Ramos (cell line): ENCODE results near the gene RPN1.
"Not testable (repeated sequence)": the region's sequence is repeated elsewhere in the genome, so short reads cannot be mapped to it uniquely, and the experiment has no call there.

Source experiments
- in situ Hi-C: fragments of 300-500 bp; cut with MboI; formaldehyde crosslinking; loops from one replicate; pipeline ENCODE4 v1.14.3; 2022; ENCODE audit warnings: low sequenced_read_pairs; ENCODE audit not compliant: unreplicated experiment

Gene RPN1

DNA sequence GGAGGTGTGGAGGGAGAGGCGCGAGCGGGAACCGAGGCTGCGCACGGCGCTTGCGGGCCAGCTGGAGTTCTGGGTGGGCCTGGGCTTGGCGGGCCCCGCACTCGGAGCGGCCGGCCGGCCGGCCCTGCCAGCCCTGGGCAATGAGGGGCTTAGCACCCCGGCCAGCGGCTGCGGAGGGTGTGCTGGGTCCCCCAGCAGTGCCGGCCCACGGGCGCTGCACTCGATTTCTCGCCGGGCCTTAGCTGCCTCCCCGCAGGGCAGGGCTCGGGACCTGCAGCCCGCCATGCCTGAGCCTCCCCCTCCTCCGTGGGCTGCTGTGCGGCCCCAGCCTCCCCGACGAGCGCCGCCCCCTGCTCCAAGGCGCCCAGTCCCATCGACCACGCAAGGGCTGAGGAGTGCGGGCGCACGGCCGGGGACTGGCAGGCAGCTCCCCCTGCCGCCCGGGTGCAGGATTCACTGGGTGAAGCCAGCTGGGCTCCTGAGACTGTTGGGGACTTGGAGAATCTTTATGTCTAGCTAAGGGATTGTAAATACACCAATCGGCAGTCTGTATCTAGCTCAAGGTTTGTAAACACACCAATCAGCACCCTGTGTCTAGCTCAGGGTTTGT lies 2.9 kb upstream of the RPN1 start:
- in situ Hi-C loops, result not testable (repeated sequence)

DNA sequence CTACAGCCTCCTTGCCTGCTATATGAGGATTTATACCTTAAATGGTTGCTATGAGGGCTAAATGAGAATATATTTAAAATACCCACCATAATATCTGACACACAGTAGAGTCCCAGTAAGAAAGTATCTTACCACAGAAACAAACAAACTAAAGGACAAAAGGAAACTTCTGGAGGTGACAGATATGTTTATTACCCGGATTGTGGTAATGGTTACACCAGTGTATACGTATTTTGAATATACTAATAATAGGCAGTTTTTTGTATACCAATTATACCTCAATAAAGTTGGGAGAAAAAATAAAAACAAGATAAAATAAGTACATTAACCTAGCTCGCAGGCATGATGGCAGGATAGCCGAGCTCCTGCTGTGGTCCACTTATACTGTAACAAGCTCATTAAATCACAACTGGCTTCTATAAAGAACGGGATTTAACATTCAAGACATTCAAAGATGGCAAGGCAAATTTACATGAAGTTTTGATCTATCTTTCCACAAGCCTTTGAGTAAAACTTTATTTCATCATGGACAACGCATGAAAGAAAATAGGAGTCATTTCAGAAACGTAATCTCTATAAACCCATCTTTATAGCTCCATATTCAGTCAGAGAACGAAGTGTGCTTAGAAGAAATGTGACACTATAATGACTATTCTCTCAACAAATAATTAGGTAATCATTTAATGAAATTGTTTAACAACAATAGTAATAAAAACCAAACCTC lies 1.5 kb downstream of the RPN1 start:
- in situ Hi-C loops, result no loop called here

DNA sequence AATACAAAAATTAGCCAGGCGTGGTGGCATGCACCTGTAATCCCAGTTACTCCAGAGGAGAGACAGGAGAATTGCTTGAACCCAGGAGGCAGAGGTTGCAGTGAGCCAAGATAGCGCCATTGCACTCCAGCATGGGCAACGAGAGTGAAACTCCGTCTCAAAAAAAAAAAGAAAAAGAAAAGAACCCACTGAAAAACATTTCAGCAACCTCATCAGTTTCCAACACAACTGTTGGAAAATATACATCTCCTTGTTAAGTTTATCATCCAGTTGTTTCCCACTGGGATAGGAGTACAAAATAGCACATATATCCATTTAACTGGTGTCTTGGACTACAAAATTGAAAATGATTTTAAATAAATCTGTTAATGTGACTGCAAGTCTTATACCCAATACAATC lies 2.2 kb downstream of the RPN1 start:
- in situ Hi-C loops, result no loop called here

DNA sequence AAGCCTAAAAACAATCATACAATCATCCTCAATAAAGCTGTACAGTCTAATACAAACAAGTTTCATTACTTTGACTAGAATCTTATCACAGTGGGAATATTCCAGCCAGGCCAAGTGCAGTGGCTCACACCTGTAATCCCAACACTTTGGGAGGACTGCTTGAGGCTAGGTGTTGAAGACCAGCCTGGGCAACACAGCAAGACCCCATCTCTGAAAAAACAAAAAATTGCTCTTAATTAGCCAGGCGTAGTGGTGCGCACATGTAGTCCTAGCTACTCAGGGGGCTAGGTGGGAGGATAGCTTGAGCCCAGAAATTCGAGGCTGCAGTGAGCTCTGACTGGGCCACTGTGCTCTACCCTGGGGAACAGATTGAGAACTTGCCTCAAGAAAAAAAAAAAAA lies 3.3 kb downstream of the RPN1 start:
- in situ Hi-C loops, result no loop called here

DNA sequence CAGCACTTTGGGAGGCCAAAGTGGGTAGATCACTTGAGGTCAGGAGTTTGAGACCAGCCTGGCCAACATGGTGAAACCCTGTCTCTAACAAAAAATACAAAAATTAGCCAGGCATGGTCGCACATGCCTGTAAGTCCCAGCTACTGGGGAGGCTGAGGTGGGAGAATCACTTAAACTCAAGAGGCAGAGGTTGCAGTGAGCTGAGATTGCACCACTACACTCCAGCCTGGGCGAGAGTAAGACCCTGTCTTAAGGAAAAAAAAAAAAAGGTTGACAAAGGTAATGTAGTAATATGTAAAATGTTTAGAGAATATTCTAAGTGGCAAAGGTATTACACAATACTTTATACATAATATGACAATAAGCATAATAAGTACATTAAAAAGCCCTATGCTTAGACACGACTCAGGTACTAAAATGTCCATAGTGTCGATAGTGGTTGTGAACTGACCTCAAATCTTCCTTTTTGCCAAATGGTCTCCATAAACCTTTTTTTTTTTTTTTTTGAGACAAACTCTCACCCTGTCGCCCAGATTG lies 16.5 kb downstream of the RPN1 start:
- in situ Hi-C loops, result no loop called here

DNA sequence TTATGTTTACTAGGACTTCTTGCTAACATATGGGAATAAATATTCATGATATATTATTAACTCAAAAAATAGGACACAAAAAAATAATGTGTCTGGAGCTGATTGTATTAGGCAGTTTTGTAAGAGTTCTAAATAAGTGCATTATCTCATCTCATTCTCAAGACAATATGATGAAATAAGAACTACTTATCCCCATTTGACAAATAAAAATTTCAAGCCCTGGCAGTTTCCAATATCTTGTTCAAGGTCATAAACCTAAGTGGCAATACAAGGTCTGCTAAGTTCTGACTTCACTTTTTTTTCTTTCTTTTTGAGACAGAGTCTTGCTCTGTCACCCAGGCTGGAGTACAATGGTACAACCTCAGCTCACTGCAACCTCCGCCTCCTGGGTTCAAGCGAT lies 18.3 kb downstream of the RPN1 start:
- in situ Hi-C loops, result no loop called here

DNA sequence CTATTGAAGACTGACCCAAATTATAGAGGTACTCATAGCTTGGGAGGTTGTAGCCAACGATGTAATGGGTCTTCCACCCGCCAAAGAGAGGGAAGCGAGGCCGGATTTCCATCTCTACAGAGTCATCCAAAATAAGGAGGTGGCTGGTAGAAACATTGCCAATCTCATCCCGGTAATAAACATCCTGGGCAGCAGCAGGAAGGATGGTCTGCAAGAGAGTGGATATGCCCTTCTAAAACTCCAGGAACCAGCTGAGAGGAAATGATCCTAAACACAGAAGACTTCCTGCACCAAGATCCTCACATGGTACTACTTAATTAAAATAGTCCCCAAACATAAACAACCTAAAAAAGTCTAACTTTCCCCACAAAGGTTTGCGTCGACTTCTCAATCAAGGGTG lies 20.7 kb downstream of the RPN1 start:
- in situ Hi-C loops, result no loop called here

DNA sequence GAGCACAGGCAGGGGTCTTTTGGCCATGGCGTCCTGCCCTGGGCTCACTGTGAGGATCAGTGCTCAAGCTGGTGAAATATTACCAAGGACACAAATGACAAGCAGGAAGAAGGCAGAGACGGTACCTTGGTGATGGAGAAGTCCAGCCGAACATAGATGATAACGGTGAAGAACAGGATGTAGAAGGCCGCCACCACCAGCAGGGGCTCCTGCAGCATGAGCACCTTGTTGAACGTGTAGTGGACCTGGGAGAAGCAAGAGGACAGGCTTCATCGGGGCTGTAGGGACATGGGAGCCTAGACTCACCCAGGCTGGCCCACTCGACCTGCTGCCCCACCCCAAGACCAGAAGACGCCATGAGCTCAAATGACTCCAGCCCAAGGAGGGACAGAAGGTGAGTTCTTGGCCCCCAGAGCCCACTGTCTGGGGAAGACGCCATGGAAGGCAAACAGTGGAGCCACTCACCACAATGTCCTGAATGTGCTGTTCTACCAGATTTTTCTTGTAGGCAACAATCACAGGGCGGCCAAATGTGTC lies 25.1 kb downstream of the RPN1 start:
- in situ Hi-C loops, result no loop called here

DNA sequence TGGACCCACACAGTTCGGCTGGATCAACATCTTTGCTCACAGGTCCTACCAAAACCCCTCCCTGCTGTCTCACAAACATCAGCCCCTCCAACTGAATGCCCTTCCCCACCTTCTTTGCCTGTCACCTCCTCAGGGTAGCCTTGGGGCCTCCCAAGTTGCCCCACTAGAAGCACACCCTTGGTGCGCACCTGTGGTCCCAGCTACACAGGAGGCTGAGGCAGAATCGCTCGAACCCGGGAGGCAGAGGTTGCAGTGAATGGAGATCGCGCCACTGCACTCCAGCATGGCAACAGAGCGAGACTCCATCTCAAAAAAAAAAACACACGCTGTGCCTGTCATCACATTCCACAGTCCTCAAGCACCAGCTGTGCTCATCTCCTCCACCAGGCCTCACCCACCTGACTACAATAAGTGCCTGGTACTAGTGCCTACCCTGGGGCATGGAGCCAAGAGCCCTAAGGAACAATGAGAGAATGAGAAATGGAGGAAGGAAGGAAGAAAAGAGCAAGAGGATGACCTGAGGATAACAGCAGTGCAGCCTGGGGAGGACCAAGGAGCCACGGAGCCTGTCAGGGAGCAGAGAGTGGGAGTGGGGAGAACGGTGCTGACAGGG lies 26.0 kb downstream of the RPN1 start:
- in situ Hi-C loops, result loop anchor here (25.0 kb wide), 1 partner anchor 537 kb away; no protein-coding TSS in a partner anchor

DNA sequence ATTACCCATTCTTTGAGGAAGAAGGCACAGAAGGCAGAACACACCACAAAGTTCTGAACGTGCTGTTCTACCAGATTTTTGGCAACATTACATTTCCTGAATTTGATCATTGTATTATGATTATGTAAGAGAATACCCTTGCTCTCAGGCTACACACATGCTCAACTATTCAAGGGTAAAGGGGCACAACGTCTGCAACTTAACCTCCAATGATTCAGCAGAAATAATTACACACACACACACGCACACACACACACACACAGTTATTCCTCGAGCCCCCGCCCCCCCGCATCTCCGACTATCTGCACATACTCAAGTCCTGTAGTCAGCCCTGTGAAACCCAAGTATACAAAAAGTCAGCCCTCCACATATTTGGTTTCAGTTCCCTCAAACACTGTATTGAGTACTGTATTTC lies 26.8 kb downstream of the RPN1 start:
- in situ Hi-C loops, result loop anchor here (25.0 kb wide), 1 partner anchor 536 kb away; no protein-coding TSS in a partner anchor

DNA sequence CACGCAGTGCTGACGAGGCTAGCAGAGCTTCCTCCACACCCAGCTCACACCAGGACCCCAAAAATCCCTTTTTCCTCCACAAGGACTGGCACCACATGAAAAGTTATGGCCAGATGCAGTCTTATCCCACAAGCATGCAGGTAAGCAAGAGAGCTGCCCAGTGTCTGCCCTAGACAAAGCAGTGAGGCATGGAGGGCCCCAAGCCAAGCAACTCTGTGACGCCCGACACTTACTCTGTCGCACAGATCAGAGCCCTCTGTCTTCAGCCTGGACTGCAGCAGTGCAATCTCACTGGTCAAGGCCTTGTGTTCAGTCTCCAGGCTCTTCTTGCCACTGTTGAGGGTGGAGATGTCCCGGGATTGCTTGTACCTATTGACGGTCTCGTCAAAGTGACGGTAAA lies 28.7 kb downstream of the RPN1 start:
- in situ Hi-C loops, result loop anchor here (25.0 kb wide), 1 partner anchor 535 kb away; no protein-coding TSS in a partner anchor

DNA sequence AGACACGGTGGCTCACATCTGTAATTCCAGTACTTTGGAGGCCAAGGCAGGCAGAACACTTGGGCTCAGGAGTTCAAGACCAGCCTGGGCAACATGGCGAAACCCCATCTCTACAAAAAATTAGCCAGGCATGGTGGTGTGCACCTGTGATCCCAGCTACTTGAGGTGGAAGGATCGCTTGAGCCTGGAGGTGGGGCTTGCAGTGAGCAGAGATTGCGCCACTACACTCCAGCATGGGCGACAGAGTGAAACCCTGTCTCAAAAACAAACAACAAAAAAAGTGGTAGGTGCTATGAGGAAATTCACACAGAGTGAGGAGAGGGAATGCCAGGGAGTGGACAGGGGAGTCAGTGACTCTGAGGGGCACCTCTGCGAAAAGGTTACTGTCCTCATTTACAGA lies 29.4 kb downstream of the RPN1 start:
- in situ Hi-C loops, result loop anchor here (25.0 kb wide), 1 partner anchor 534 kb away; no protein-coding TSS in a partner anchor

DNA sequence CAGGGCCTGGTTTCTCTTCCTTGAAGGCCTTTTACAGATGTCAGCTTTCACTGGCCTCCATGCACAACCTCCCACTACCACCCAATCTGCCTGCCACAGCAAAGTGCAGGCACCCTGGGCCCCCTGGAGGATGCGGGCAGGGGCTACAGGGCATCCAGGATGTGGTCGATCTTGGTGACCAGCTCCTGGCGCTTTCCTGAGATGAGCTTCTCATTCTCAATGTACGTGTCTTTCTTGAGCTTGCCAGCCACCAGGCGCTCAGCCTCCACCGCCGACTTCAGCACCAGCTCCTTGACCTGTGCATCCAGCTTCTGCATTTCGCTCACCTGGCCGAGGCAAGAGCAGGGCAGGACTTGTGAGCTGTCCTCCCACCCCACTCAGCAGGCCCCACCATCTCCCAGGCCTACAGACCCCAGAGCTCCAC lies 30.3 kb downstream of the RPN1 start:
- in situ Hi-C loops, result loop anchor here (25.0 kb wide), 1 partner anchor 533 kb away; no protein-coding TSS in a partner anchor

DNA sequence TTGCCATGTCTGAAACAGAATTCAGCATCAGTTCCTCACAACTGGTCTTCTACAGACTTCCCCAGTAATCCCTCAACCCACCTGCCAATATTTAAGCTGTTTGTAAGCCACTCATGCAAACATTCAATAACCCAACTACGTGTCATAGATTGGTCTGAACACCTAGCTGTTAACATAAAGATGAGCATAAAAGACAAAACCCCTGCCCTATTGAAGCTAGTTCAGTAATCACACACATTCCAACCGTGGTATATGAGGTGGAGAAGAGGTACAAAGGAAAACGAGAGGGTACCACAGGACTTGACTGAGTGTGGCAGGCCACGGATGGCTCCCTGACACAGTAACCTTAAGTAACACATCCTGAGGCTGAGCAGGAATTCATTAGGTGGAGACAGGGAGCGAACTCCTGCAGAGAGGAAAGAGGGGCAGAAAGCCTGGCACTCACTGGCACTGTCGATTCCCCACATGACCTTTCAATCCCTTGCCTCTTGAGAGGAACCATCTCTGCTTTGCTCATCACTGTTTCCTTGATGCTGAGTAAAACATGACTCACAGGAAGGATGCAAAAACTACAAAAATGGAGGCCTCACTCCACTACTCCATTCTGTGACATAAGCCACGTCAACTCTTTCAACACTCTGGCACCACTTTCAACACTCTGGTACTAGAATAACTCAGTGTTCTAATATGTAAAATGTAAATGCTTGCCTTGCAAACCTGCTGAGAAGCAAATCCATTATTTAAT lies 31.3 kb downstream of the RPN1 start:
- in situ Hi-C loops, result loop anchor here (25.0 kb wide), 1 partner anchor 532 kb away; no protein-coding TSS in a partner anchor

DNA sequence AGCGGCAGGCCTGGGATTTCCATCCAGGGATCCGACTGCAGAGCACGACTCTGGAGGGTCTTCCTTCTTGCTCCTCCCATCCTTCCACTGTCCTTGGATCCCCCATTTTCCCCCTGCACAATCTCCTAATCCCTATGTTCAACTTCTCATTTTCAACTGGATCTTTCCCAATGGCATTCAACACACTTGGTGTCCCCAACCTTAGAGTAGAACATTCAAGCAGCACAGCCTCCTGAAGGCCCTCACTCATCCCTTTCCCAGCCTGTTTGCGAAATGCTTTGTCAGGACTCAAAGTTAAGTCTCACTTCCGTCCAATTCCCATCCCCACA lies 32.3 kb downstream of the RPN1 start:
- in situ Hi-C loops, result loop anchor here (25.0 kb wide), 1 partner anchor 531 kb away; no protein-coding TSS in a partner anchor

DNA sequence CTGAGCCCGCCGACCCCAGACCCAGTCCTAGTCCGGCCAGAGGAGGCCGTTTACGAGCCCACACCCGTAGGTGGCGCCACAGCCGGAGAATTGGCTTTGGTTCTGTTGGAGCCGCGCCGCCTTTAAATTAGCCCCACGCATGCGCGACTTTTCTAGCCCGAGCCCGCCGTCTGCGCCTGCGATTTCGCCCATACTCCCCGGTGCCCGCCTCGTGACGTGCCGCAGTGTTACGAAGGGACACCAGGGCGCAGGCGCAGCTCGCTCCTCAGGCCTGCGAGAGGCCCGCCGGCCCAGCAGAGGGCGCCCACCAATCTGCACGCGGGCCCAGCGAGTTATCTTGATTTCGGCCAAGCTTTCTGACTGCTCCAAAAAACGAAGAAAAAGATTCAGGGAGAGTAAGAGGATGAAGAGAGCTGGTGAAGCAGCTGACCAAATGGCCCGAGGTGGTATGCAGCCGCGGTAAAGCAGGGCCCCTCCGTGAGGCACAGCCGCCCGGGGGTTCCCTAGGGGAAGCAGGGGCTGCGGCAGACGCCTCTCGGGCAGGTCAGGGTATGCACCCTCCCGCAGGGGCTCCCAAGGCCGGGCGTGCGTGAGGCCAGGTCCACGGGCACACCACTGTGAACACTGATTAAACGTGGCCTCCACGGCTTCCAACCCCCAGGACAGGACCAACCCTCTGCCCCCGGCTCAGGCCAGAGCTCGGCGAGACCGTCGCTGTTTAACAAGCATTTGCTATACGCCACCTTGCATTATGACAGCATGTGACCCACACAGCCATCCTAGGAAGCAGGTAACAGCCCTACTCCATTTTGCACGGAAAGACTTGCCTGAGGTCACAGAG lies 32.8 kb downstream of the RPN1 start:
- in situ Hi-C loops, result loop anchor here (25.0 kb wide), 1 partner anchor 530 kb away; no protein-coding TSS in a partner anchor

DNA sequence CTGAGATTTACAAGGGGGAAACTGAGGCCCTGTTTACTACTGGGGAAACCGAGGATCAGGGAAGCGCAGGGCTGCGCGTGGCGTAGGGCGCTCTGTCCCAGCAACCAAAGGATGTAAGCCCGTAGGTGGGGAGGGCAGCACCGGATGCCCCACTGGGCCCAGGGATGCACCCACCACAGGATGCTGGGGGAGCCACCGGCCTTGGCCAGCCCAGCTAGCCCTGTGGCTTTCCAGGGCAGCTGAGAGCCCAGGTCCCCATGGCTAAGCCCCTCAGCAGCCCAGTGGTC lies 33.4 kb downstream of the RPN1 start:
- in situ Hi-C loops, result loop anchor here (25.0 kb wide), 1 partner anchor 530 kb away; no protein-coding TSS in a partner anchor

DNA sequence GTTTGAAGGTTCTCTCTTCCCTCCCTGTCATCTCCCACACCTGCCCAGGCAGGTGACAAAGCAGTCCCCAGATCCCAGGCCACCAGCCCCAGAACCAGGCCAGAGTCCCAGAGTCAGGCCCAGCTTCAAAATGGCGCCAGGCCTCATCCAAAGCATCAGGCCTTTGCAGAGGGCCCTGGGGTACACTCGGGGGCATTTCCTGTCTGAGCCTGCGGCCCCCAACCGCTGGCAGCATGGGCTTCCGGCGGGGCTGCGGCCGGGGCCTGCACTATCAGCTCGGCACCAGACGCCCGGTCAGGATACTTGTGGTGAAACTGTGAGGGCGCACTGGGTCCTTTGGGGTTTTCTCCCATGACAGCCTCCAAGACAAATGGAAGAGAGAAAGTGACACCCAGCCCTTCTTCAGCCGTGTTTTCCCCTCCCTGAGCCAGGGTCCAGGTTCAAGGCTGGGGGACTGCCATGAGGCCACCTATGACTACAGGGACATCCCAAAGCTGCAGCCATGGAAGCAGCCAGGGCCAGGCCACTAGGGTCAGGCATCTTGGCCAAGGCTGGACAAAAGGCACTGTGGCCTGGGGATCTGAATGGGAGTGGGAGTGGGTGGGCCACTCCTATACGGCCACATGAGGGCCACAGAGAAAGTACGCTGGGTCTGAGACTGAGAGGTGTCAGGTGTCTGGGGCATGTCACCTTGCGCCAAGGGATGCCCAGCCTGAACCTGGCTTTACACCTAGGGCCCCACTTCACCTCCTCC lies 33.9 kb downstream of the RPN1 start:
- in situ Hi-C loops, result loop anchor here (25.0 kb wide), 1 partner anchor 529 kb away; no protein-coding TSS in a partner anchor
